IPS-18a (cell line): ENCODE results near the gene TYR.

Experiments used
- H3K27ac ChIP-seq: one replicate; pipeline ENCODE4 v1.5.1; 2013; ENCODE audit warnings: low read length
- H3K27me3 ChIP-seq: one replicate; pipeline ENCODE4 v1.6.1; 2013; ENCODE audit warnings: mild to moderate bottlenecking, low read length; ENCODE audit not compliant: control insufficient read depth, insufficient read depth
- H3K36me3 ChIP-seq: one replicate; pipeline ENCODE4 v1.6.1; 2013; ENCODE audit warnings: low read depth, low read length; ENCODE audit not compliant: control insufficient read depth
- H3K4me1 ChIP-seq: one replicate; pipeline ENCODE4 v1.6.1; 2013; ENCODE audit warnings: low read depth, low read length; ENCODE audit not compliant: control insufficient read depth
- H3K4me3 ChIP-seq: one replicate; pipeline ENCODE4 v1.5.1; 2013; ENCODE audit warnings: low read length
- H3K9ac ChIP-seq: one replicate; pipeline ENCODE4 v1.6.1; 2013; ENCODE audit warnings: mild to moderate bottlenecking, low read length, moderate library complexity
- H3K9me3 ChIP-seq: one replicate; pipeline ENCODE4 v1.6.1; 2013; ENCODE audit warnings: low read depth, low read length; ENCODE audit not compliant: control insufficient read depth

Gene TYR

GRCh38 chr11:89177691-89178231 lies at the start of gene TYR:
Gene TYR (plus strand): TSS chr11:89177875. CDS start chr11:89177954, 79 bp downstream.
- Histone ChIP-seq H3K27ac (no peak within 1 kb of the TSS), H3K4me3 (no peak within 1 kb of the TSS), H3K9ac (no peak within 1 kb of the TSS), H3K4me1 (peaks cover 11% of the 10 kb centered on the region), H3K27me3 (no peaks in the 10 kb centered on the region), H3K36me3 (no peaks in the 10 kb centered on the region), H3K9me3 (no peaks in the 10 kb centered on the region)

- no peak overlapping the region for H3K4me3 ChIP-seq
- no peaks in the 10 kb centered on the region for H3K4me1 ChIP-seq
- no peaks in the 10 kb centered on the region for H3K36me3 ChIP-seq
- no peaks in the 10 kb centered on the region for H3K27me3 ChIP-seq
- H3K27ac ChIP-seq: no peak overlapping the region
- no peaks in the 10 kb centered on the region for H3K9me3 ChIP-seq
- no peak overlapping the region for H3K9ac ChIP-seq
Measured at GRCh38 chr11:89136606-89137005, 41.1 kb upstream of the TYR start.

- H3K4me1 ChIP-seq: no peaks in the 10 kb centered on the region
- H3K27ac ChIP-seq: no peak overlapping the region
- no peak overlapping the region for H3K9ac ChIP-seq
- H3K36me3 ChIP-seq: no peaks in the 10 kb centered on the region
- H3K9me3 ChIP-seq: no peaks in the 10 kb centered on the region
- no peaks in the 10 kb centered on the region for H3K27me3 ChIP-seq
- no peak overlapping the region for H3K4me3 ChIP-seq
Measured at GRCh38 chr11:89147229-89147628, 30.4 kb upstream of the TYR start.

- Histone ChIP-seq H3K9me3 (no peaks in the 10 kb centered on the region), H3K36me3 (no peaks in the 10 kb centered on the region), H3K4me1 (no peaks in the 10 kb centered on the region), H3K9ac (no peak overlapping the region), H3K27ac (no peak overlapping the region), H3K4me3 (no peak overlapping the region), H3K27me3 (no peaks in the 10 kb centered on the region)
Measured at GRCh38 chr11:89159974-89160373, 17.7 kb upstream of the TYR start.

GRCh38 chr11:89161949-89162348 lies 15.7 kb upstream of the TYR start:
- H3K9ac ChIP-seq: no peak overlapping the region
- no peaks in the 10 kb centered on the region for H3K9me3 ChIP-seq
- no peak overlapping the region for H3K4me3 ChIP-seq
- no peaks in the 10 kb centered on the region for H3K27me3 ChIP-seq
- no peak overlapping the region for H3K27ac ChIP-seq
- H3K4me1 ChIP-seq: no peaks in the 10 kb centered on the region
- H3K36me3 ChIP-seq: no peaks in the 10 kb centered on the region

GRCh38 chr11:89163686-89164085 lies 14.0 kb upstream of the TYR start:
- no peak overlapping the region for H3K4me3 ChIP-seq
- no peaks in the 10 kb centered on the region for H3K27me3 ChIP-seq

GRCh38 chr11:89168396-89168795 lies 9.3 kb upstream of the TYR start:
- no peak overlapping the region for H3K9ac ChIP-seq
- H3K27ac ChIP-seq: no peak overlapping the region
- H3K4me3 ChIP-seq: no peak overlapping the region
- H3K9me3 ChIP-seq: no peaks in the 10 kb centered on the region
- H3K27me3 ChIP-seq: no peaks in the 10 kb centered on the region
- H3K4me1 ChIP-seq: no peaks in the 10 kb centered on the region
- no peaks in the 10 kb centered on the region for H3K36me3 ChIP-seq

More at GRCh38 chr11:89163686-89164085, 14.0 kb upstream of the TYR start:
- no peaks in the 10 kb centered on the region for H3K36me3 ChIP-seq
- no peaks in the 10 kb centered on the region for H3K4me1 ChIP-seq
- H3K9ac ChIP-seq: no peak overlapping the region
- H3K9me3 ChIP-seq: no peaks in the 10 kb centered on the region
- H3K27ac ChIP-seq: no peak overlapping the region

- H3K9ac ChIP-seq: no peak overlapping the region
- H3K4me1 ChIP-seq: peaks cover 8% of the 10 kb centered on the region
- H3K4me3 ChIP-seq: no peak overlapping the region
- no peak overlapping the region for H3K27ac ChIP-seq
- H3K27me3 ChIP-seq: no peaks in the 10 kb centered on the region
- H3K36me3 ChIP-seq: no peaks in the 10 kb centered on the region
- H3K9me3 ChIP-seq: no peaks in the 10 kb centered on the region
Measured at GRCh38 chr11:89175796-89176195, 1.9 kb upstream of the TYR start.

GRCh38 chr11:89176938-89177337 lies 737 bp upstream of the TYR start:
- H3K9me3 ChIP-seq: no peaks in the 10 kb centered on the region
- no peaks in the 10 kb centered on the region for H3K36me3 ChIP-seq
- no peak overlapping the region for H3K9ac ChIP-seq
- H3K4me3 ChIP-seq: no peak overlapping the region
- no peaks in the 10 kb centered on the region for H3K27me3 ChIP-seq
- H3K27ac ChIP-seq: no peak overlapping the region
- H3K4me1 ChIP-seq: peaks cover 11% of the 10 kb centered on the region

- H3K4me3 ChIP-seq: no peak overlapping the region
- no peaks in the 10 kb centered on the region for H3K36me3 ChIP-seq
- H3K27ac ChIP-seq: no peak overlapping the region
- H3K9me3 ChIP-seq: no peaks in the 10 kb centered on the region
- H3K27me3 ChIP-seq: no peaks in the 10 kb centered on the region
- H3K4me1 ChIP-seq: peaks cover 2% of the 10 kb centered on the region
- no peak overlapping the region for H3K9ac ChIP-seq
Measured at GRCh38 chr11:89181111-89181510, 3.4 kb downstream of the TYR start.

GRCh38 chr11:89182773-89183518 lies 5.3 kb downstream of the TYR start:
- H3K9me3 ChIP-seq: no peaks in the 10 kb centered on the region
- no peak overlapping the region for H3K9ac ChIP-seq
- H3K4me1 ChIP-seq: peaks cover 2% of the 10 kb centered on the region
- H3K27me3 ChIP-seq: no peaks in the 10 kb centered on the region
- H3K36me3 ChIP-seq: no peaks in the 10 kb centered on the region
- no peak overlapping the region for H3K4me3 ChIP-seq
- H3K27ac ChIP-seq: no peak overlapping the region

- no peaks in the 10 kb centered on the region for H3K27me3 ChIP-seq
- no peak overlapping the region for H3K27ac ChIP-seq
Measured at GRCh38 chr11:89184021-89184420, 6.3 kb downstream of the TYR start.

More at GRCh38 chr11:89184021-89184420, 6.3 kb downstream of the TYR start:
- H3K9me3 ChIP-seq: no peaks in the 10 kb centered on the region
- peaks cover 2% of the 10 kb centered on the region for H3K4me1 ChIP-seq
- no peak overlapping the region for H3K9ac ChIP-seq
- H3K36me3 ChIP-seq: no peaks in the 10 kb centered on the region
- no peak overlapping the region for H3K4me3 ChIP-seq
